SK-N-MC (cell line): Measurements from ENCODE around the gene TLDC2.

Experiments
- EZH2 ChIP-seq: fragments of 200-600 bp; sonication (generic); IDR thresholded peaks from one replicate; pipeline ENCODE4 v1.6.1; 2017; ENCODE audit warnings: antibody characterized with exemption
- FOXP2 ChIP-seq: optimal IDR thresholded peaks from 2 replicates; pipeline ENCODE3; 2011; ENCODE audit warnings: mild to moderate bottlenecking, moderate library complexity; ENCODE audit not compliant: insufficient read depth; ENCODE audit errors: extremely low read length, control extremely low read depth
- POLR2AphosphoS5 ChIP-seq: IDR thresholded peaks from 2 replicates; pipeline ENCODE4 v1.6.1; 2012; ENCODE audit warnings: mild to moderate bottlenecking, low read depth, low read length, borderline replicate concordance

DNA sequence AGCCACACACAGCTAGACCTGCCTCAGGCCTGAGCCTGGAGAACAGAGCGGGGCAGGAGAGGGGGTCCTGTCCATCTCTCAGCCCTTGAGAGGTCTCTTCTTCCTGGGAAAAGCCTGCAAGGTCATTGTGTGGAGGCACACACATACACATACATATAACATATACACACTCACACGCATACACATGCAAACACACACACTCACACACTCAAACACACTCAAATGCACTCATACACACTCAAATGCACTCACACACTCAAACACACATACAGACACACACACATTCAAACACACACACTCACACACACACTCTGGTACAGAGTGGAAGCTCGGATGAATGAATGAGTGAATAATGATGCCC is 515 bp downstream of the TLDC2 start:
- TF ChIP-seq POLR2AphosphoS5, result no peak
- TF ChIP-seq EZH2, result no peak
- TF ChIP-seq FOXP2, result no peak
